Stimulated activated CD4-positive, alpha-beta T cell treated with anti-CD3 and anti-CD28 coated beads, Interleukin-15, amount 100 ng/mL, for 1 hour (primary cell): Measurements from ENCODE around the gene NIN.

Experiments used
- DNase-seq, 2 donors: peaks; one replicate each; pipeline ENCODE4 v3.0.0-alpha.2; 2020; ENCODE audit warnings: low read depth in 1 of 2, low spot score in 1 of 2

The NIN gene, protein sequence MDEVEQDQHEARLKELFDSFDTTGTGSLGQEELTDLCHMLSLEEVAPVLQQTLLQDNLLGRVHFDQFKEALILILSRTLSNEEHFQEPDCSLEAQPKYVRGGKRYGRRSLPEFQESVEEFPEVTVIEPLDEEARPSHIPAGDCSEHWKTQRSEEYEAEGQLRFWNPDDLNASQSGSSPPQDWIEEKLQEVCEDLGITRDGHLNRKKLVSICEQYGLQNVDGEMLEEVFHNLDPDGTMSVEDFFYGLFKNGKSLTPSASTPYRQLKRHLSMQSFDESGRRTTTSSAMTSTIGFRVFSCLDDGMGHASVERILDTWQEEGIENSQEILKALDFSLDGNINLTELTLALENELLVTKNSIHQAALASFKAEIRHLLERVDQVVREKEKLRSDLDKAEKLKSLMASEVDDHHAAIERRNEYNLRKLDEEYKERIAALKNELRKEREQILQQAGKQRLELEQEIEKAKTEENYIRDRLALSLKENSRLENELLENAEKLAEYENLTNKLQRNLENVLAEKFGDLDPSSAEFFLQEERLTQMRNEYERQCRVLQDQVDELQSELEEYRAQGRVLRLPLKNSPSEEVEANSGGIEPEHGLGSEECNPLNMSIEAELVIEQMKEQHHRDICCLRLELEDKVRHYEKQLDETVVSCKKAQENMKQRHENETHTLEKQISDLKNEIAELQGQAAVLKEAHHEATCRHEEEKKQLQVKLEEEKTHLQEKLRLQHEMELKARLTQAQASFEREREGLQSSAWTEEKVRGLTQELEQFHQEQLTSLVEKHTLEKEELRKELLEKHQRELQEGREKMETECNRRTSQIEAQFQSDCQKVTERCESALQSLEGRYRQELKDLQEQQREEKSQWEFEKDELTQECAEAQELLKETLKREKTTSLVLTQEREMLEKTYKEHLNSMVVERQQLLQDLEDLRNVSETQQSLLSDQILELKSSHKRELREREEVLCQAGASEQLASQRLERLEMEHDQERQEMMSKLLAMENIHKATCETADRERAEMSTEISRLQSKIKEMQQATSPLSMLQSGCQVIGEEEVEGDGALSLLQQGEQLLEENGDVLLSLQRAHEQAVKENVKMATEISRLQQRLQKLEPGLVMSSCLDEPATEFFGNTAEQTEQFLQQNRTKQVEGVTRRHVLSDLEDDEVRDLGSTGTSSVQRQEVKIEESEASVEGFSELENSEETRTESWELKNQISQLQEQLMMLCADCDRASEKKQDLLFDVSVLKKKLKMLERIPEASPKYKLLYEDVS (N-terminal part only)

GRCh38 chr14:50830932-50831725 is at the start of gene NIN:
TSS of gene NIN (minus strand) at chr14:50831162. CDS start at chr14:50822056, 9,106 bp downstream.
- DNase-seq = peak; percentile 47 to 60

GRCh38 chr14:50875359-50876070 is 44.6 kb upstream of the NIN start:
- peak; percentile 7 to 16 for DNase-seq

- DNase-seq = no peak
Observed at GRCh38 chr14:50874757-50875156, 43.8 kb upstream of the NIN start.

GRCh38 chr14:50871914-50872732 is 41.2 kb upstream of the NIN start, which contains the start of gene ABHD12B:
TSS of gene ABHD12B (plus strand) at chr14:50872053. CDS start at chr14:50872175, 122 bp downstream.
- DNase-seq = no peak

DNA sequence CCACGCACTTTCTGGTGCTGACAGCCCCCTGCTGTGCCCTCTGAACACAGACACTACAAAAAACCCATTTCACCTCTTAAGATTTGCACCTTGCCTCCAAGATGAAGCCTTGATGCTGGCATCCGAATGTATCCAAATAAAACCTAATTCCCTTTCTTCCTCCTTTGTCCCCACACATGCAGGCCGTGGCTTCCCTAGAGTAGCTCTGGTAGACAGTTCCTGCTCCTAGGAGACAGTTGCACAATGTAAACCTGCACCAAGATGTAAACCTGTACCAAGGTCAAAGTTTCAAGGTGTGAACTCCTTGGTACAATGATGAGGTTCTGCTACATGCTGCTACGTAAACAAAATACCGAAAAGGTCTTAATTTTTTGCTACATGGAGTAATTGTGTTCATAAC is 40.3 kb upstream of the NIN start:
- no peak for DNase-seq

GRCh38 chr14:50865391-50866076 is 34.6 kb upstream of the NIN start:
- no peak for DNase-seq

DNA sequence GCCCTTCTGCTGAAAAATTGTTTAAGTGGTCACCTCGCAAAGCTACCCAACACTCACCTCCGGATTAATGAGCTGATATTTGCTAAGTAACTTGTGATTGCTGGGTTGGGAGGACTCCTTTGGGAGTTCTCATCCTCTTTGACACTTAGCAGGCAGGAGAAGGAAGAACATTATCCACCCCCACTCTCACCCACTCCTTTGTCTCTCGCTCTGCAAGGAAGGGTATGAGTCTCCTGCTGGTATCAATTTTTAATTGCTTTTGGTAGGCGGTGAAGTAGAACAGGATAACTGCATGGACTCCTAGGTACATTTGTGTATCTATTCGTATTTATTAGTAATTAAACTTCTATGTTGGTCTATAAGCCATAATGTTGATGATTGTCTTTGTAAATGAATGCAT is 34.0 kb upstream of the NIN start:
- DNase-seq = no peak

DNA sequence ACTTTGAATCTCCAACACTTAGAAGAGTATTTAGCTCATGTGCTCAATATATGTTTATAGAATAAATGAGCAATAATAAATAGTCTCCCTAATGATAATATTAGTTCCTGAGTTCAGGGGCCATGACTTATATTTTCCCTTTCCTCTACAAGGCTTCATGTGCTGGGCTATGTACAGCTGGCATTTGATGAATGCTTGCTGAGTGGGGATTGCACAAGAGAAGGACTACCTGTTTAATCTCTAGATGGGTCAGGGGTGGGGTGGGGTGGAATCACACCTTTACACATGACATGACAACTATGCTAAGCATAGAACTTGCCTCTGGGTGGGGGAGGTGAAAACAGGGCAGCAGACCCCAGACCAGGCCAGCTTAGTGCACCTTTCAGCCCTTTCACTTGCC is 33.3 kb upstream of the NIN start:
- no peak for DNase-seq

DNA sequence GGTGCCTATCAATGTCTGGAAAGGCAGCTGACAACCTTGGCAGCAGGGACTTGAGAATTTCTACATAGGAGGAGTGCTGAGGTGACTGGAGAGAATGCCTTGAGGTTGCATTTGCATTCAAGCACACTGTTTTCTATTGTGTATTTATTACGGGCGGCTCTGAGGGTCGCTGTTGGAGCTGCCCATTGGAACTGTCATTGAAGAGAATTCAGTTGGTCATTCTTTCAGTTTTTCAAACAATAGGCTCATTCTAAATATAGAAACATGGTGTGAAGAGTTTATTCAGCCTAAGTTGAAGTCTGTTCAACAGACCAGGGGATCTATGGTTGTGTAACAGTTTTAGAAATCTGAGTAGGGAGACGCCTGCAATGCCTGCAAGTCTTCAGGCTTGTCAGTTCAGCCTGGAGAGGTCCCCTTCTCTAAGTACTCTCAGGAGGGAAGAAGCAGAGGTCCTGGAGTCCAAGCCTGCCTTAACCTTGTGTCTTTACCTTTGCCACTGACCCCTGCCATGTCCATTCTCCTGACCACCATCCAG is 31.1 kb upstream of the NIN start:
- DNase-seq = no peak

GRCh38 chr14:50860478-50861086 is 29.6 kb upstream of the NIN start:
- DNase-seq = peak; percentile 75 to 76

DNA sequence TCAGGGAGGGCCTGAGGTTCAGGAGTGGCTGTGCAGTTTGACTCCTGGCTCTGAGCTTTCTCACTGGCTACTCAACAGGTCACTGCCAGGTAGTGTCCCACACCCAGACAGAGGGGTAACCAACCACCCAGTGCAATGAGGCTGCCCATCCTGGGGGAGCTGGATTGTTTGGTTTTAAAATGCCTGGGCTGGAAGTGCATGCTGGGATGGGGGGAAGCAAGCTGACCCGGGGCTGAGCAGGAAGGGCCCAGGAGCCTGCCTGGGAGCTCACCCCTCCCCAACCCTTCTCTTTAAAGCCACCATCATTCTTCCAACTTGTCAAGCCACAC is 28.3 kb upstream of the NIN start:
- DNase-seq = no peak

- no peak for DNase-seq
Observed at GRCh38 chr14:50856660-50857059, 25.7 kb upstream of the NIN start.

DNA sequence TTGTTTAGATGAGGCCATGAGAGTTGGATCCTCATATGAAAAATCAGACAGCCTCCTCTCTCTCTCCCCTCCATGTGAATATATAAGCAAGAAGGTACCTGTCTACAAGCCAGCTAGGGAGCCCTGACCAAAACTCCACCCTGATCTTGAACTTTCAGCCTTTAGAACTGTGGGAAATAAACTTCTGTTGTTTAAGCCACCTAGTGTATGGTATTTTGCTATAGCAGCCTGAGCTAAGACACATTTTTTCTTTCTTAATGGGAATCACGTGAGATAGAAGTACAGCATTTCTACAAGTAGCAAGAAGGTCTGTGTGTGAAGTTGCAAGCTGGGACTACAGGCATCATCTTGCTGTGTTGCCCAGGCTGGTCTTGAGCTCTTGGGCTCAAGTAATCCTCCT is 24.6 kb upstream of the NIN start:
- no peak for DNase-seq

DNA sequence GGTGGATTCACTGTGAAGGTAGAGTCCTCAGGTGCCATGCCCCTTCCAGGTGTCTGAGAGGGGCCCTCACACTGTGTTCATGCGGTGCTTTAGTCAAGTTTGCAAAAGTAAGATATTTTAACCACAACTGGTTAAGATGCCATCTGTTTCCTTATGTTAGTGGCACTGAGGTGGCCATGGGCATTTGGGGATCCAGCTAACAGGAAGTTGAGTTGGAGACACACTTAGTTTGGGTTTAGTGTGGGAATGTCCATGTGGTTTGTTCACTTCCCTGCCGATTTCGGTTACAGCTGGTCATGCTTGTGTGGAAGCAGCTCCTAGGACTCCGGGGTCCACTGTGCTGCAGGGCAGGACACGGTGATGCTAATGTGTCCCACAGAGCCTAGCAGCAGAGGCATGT is 23.6 kb upstream of the NIN start:
- DNase-seq = no peak

GRCh38 chr14:50853891-50854290 is 22.9 kb upstream of the NIN start:
- no peak for DNase-seq

DNA sequence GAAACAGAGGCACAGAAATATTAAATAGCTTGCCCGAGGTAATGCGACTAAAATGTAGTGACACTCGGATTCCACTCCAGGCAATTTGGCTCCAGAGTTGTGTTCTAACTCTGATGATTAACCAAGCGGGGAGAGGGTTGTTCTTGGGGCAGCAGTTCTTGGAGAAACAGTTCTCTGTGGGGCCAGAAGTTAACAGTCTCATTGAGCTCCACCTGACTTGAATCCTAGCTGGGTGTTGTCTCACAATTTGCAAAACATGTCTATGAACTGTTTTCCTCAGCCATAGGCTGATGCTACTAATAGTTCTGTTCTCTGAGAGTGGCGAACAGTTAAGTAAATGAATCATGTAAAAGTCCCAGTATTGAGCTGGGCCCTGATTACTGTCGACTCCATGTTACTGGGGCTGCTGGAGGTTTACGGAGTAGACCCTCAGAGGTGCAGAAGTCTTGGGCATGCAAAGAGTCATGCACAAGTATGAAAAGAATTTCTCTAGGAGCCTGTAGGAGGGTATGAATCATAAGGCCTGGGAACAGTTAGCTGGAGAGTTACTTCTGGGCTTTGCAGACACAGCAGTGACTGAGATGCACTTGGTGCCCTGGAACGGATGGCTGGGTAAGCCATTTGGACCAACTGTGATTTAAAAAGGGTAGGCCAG is 15.4 kb upstream of the NIN start:
- no peak for DNase-seq

GRCh38 chr14:50845166-50845565 is 14.2 kb upstream of the NIN start:
- DNase-seq = no peak
